Ishikawa (cell line): ENCODE results near the gene EBNA1BP2.

Experiments
- CEBPB ChIP-seq: IDR thresholded peaks from 2 replicates; pipeline ENCODE4 v1.6.1; 2012
- CREB1 ChIP-seq: IDR thresholded peaks from 2 replicates; pipeline ENCODE4 v1.6.1; 2012; ENCODE audit warnings: low read depth
- EGR1 ChIP-seq: IDR thresholded peaks from 2 replicates; pipeline ENCODE4 v1.6.1; 2012
- EP300 ChIP-seq: IDR thresholded peaks from 2 replicates; pipeline ENCODE4 v1.6.1; 2012; ENCODE audit warnings: borderline replicate concordance
- FOXM1 ChIP-seq: IDR thresholded peaks from 2 replicates; pipeline ENCODE4 v1.6.1; 2012; ENCODE audit warnings: low read depth, borderline replicate concordance
- NFIC ChIP-seq: IDR thresholded peaks from 2 replicates; pipeline ENCODE4 v1.6.1; 2012
- RAD21 ChIP-seq: IDR thresholded peaks from 2 replicates; pipeline ENCODE4 v1.6.1; 2012; ENCODE audit warnings: low read depth
- REST ChIP-seq: IDR thresholded peaks from 2 replicates; pipeline ENCODE4 v1.6.1; 2012; ENCODE audit warnings: low read depth, mild to moderate bottlenecking
- TAF1 ChIP-seq: IDR thresholded peaks from 2 replicates; pipeline ENCODE4 v1.6.1; 2012; ENCODE audit warnings: low read depth, mild to moderate bottlenecking
- TCF12 ChIP-seq: IDR thresholded peaks from 2 replicates; pipeline ENCODE4 v1.6.1; 2012; ENCODE audit warnings: low read depth
- TEAD4 ChIP-seq: IDR thresholded peaks from 2 replicates; pipeline ENCODE4 v1.6.1; 2012
- USF1 ChIP-seq: IDR thresholded peaks from 2 replicates; pipeline ENCODE4 v1.6.1; 2012
- YY1 ChIP-seq: IDR thresholded peaks from 2 replicates; pipeline ENCODE4 v1.6.1; 2012; ENCODE audit warnings: low read depth
- ZBTB7A ChIP-seq: IDR thresholded peaks from 2 replicates; pipeline ENCODE4 v1.6.1; 2012; ENCODE audit warnings: low read depth
- TF ChIP-seq, protein P1 (sequence below): IDR thresholded peaks from 2 replicates; pipeline ENCODE4 v1.6.1; 2012

EBNA1BP2 gene

DNA sequence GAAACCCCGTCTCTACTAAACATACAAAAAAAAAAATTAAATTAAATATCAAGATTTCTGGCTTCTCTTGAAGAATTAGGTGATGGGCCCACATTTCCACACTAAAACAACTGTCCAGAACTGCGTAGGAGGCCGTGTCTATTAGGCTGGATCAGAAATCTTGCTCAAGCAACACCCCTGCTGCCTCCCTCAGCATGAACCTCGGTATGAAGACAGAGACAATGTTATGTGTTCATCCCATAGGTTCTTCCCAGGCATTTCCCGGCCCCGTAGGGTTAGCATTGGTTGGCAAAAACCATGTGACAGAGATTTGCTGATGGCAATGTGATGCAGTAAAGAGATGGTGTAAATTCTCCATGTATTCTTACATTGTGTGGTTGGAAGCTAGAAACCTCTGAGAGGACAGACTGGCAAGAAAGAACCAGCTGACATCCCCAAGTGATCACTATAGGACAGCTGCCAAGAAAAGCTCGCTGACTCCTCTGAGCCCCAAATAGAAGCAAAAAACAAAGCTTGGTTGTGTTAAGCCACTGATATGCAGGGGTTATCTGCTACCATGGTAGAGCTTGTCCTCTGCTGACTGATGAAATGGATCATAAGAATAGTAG, 34.5 kb downstream of the EBNA1BP2 start:
- TF ChIP-seq CEBPB = no peak
- no peak for TF ChIP-seq FOXM1
- TF ChIP-seq NFIC = no peak
- TF ChIP-seq EGR1 = no peak
- no peak for TF ChIP-seq YY1

DNA sequence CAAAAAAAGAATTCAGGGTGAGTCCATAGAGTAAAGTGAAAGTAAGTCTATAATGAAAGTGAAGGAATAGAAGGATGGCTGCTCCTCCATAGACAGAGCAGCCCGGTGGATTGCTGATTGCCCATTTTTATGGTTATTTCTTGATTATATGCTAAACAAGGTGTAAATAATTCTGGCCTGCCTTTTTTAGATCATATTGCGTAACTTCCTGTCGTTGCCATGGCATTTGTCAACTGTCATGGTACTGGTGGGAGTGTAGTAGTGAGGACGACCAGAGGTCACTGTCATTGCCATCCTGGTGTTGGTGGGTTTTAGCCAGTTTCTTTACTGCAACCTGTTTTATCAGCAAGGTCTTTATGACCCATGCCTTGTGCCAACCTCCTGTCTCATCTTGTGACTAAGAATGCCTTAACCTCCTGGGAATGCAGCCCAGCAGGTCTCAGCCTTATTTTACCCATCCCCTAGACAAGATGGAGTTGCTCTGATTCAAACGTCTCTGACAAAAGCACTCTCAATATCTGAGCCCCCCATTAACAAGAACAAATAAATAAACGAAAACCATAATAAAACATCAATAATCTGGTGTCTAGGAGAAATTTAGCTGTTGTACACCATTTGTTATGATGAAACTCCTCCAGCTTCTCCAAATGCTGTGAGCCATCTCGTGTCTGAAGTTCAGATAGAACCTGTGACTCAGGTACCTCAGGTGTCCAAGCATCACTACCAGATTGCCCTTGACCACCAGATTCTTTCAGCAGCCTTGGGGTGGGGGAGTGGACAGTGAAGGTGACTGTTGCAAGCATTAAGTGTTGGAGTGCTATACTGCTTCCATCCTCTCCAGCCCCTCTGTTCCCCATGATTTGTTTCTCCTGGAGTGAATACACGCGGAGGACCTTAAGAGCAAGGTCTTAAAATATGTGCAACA, 36.0 kb downstream of the EBNA1BP2 start:
- TF ChIP-seq CREB1 = no peak
- TF ChIP-seq CEBPB = peak; percentile 84
- no peak for TF ChIP-seq RAD21

DNA sequence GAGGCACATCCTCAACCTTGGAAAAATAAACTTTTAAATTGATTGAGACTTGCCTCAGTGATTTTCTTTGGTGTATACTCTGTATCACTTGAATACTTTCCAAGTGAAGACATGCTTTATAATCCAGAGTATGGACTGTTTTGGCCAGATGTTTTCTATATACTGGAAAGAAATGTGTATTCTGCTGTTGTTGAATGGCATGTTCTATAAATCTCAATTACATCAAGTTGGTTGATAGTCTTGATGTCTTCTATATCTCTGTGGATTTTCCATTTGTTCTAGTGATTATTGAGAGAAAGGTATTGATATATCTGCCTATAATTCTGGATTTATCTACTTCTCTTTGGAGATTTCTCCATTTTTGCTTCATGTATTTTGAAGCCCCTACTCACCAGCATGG, 37.5 kb downstream of the EBNA1BP2 start:
- no peak for TF ChIP-seq YY1
- TF ChIP-seq, protein P1, sequence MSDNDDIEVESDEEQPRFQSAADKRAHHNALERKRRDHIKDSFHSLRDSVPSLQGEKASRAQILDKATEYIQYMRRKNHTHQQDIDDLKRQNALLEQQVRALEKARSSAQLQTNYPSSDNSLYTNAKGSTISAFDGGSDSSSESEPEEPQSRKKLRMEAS = no peak
- no peak for TF ChIP-seq EGR1
- TF ChIP-seq CREB1 = no peak
- no peak for TF ChIP-seq RAD21
- no peak for TF ChIP-seq ZBTB7A
- TF ChIP-seq TAF1 = no peak
- no peak for TF ChIP-seq TEAD4
- TF ChIP-seq EP300 = no peak
- no peak for TF ChIP-seq FOXM1
- no peak for TF ChIP-seq NFIC
- TF ChIP-seq TCF12 = no peak
- TF ChIP-seq CEBPB = no peak
- no peak for TF ChIP-seq REST

GRCh38 chr1:43134068-43134467, 38.0 kb downstream of the EBNA1BP2 start:
- no peak for TF ChIP-seq FOXM1
- TF ChIP-seq REST = no peak
- TF ChIP-seq, protein P1 = no peak
- TF ChIP-seq NFIC = no peak
- no peak for TF ChIP-seq CEBPB
- no peak for TF ChIP-seq TAF1
- no peak for TF ChIP-seq ZBTB7A
- TF ChIP-seq CREB1 = no peak
- TF ChIP-seq EGR1 = no peak
- no peak for TF ChIP-seq RAD21
- TF ChIP-seq TEAD4 = no peak
- no peak for TF ChIP-seq YY1
- TF ChIP-seq USF1 = no peak
- no peak for TF ChIP-seq TCF12
- no peak for TF ChIP-seq EP300

GRCh38 chr1:43129426-43129825, 42.7 kb downstream of the EBNA1BP2 start:
- TF ChIP-seq REST (no peak), FOXM1 (no peak), YY1 (no peak), ZBTB7A (no peak), RAD21 (no peak), USF1 (no peak)
